Neural crest cell (in vitro differentiated cells): Measurements from ENCODE around the gene TARS3. TPM values are rescaled to one million over a fixed set of nuclear protein-coding genes. Genes with fewer than 3 reads are reported as not detected.
A peak's percentile ranks its signal among the peaks of the same experiment; 100 is the strongest.

Experiments
- DNase-seq: peaks from one replicate; pipeline ENCODE4 v3.0.0; 2021; ENCODE audit warnings: low read depth, mixed read lengths, low spot score
- H3K27ac Mint-ChIP-seq: one replicate; pipeline ENCODE4 v1.8.0; 2021; ENCODE audit warnings: mild to moderate bottlenecking, mixed read lengths; ENCODE audit not compliant: unreplicated experiment
- H3K27me3 Mint-ChIP-seq: 2 replicates; pipeline ENCODE4 v1.8.0; 2021; ENCODE audit warnings: low read depth, mild to moderate bottlenecking, mixed read lengths
- H3K36me3 Mint-ChIP-seq: 2 replicates; pipeline ENCODE4 v1.8.0; 2021; ENCODE audit warnings: low read depth, mild to moderate bottlenecking, mixed read lengths
- H3K4me1 Mint-ChIP-seq: 2 replicates; pipeline ENCODE4 v1.8.0; 2021; ENCODE audit warnings: mixed read lengths
- H3K4me3 Mint-ChIP-seq: one replicate; pipeline ENCODE4 v1.8.0; 2021; ENCODE audit warnings: mild to moderate bottlenecking, mixed read lengths
- H3K9me3 Mint-ChIP-seq: 2 replicates; pipeline ENCODE4 v1.8.0; 2021; ENCODE audit warnings: mixed read lengths
- CTCF ChIP-seq: fragments of 200-600 bp; sonication (generic); conservative IDR thresholded peaks from 2 replicates; pipeline ENCODE4 v1.5.0; 2021; ENCODE audit warnings: antibody characterized with exemption, mild to moderate bottlenecking
- total RNA-seq: library from RNA; stranded (reverse); gene quantifications from 2 replicates; pipeline ENCODE4 v1.2.1, GENCODE V29; 2021

TARS3 gene
- total RNA-seq, 1 donor from 2014 or later: 18.1 TPM

- H3K4me3 Mint-ChIP-seq: no peak overlapping the region
- no peaks in the 10 kb centered on the region for H3K27me3 Mint-ChIP-seq
- no peaks in the 10 kb centered on the region for H3K9me3 Mint-ChIP-seq
- H3K4me1 Mint-ChIP-seq: peaks cover 29% of the 10 kb centered on the region
- no peak for DNase-seq
- TF ChIP-seq CTCF: no peak
- peaks cover 8% of the 10 kb centered on the region for H3K36me3 Mint-ChIP-seq
- H3K27ac Mint-ChIP-seq: peak overlapping the region; percentile 62
Measured at GRCh38 chr15:101646672-101647071, 77.6 kb downstream of the TARS3 start.

GRCh38 chr15:101642361-101642760 lies 81.9 kb downstream of the TARS3 start:
- Mint-ChIP-seq H3K27ac (no peak overlapping the region), H3K4me3 (no peak overlapping the region), H3K27me3 (no peaks in the 10 kb centered on the region), H3K36me3 (peaks cover 8% of the 10 kb centered on the region), H3K9me3 (no peaks in the 10 kb centered on the region), H3K4me1 (peaks cover 21% of the 10 kb centered on the region)
- TF ChIP-seq CTCF: no peak
- DNase-seq: no peak

- Mint-ChIP-seq H3K27ac (no peak overlapping the region), H3K4me3 (no peak overlapping the region), H3K27me3 (no peaks in the 10 kb centered on the region), H3K4me1 (peaks cover 21% of the 10 kb centered on the region), H3K36me3 (peaks cover 8% of the 10 kb centered on the region), H3K9me3 (no peaks in the 10 kb centered on the region)
- no peak for TF ChIP-seq CTCF
- DNase-seq: no peak
Measured at GRCh38 chr15:101641894-101642293, 82.4 kb downstream of the TARS3 start.

GRCh38 chr15:101641129-101641764 lies 83.0 kb downstream of the TARS3 start:
- peak; percentile 74 for DNase-seq
- TF ChIP-seq CTCF: peak; percentile 90
- Mint-ChIP-seq H3K27ac (no peak overlapping the region), H3K4me3 (no peak overlapping the region), H3K9me3 (no peaks in the 10 kb centered on the region), H3K36me3 (peaks cover 8% of the 10 kb centered on the region), H3K27me3 (no peaks in the 10 kb centered on the region), H3K4me1 (peaks cover 21% of the 10 kb centered on the region)

- no peaks in the 10 kb centered on the region for H3K27me3 Mint-ChIP-seq
- no peak overlapping the region for H3K27ac Mint-ChIP-seq
- H3K36me3 Mint-ChIP-seq: peaks cover 6% of the 10 kb centered on the region
- H3K4me1 Mint-ChIP-seq: peaks cover 21% of the 10 kb centered on the region
- no peak for TF ChIP-seq CTCF
- no peaks in the 10 kb centered on the region for H3K9me3 Mint-ChIP-seq
- no peak for DNase-seq
- H3K4me3 Mint-ChIP-seq: no peak overlapping the region
Measured at GRCh38 chr15:101639667-101640066, 84.6 kb downstream of the TARS3 start.
